Measurements from ENCODE around the gene DUSP14.

- TF ChIP-seq USF1 (IDR thresholded peaks at IDR 0.05; ENCODE audit: borderline replicate concordance, low read depth), result no peak
- no peak for TF ChIP-seq CTCF (IDR thresholded peaks at IDR 0.05)
- no peak for TF ChIP-seq GABPA (IDR thresholded peaks at IDR 0.05; ENCODE audit: low read depth)
- TF ChIP-seq, protein P1, sequence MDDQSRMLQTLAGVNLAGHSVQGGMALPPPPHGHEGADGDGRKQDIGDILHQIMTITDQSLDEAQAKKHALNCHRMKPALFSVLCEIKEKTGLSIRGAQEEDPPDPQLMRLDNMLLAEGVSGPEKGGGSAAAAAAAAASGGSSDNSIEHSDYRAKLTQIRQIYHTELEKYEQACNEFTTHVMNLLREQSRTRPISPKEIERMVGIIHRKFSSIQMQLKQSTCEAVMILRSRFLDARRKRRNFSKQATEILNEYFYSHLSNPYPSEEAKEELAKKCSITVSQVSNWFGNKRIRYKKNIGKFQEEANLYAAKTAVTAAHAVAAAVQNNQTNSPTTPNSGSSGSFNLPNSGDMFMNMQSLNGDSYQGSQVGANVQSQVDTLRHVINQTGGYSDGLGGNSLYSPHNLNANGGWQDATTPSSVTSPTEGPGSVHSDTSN (IDR thresholded peaks at IDR 0.05), result no peak
- TF ChIP-seq RXRA (IDR thresholded peaks at IDR 0.05; ENCODE audit: borderline replicate concordance, low read depth), result no peak
- no peak for TF ChIP-seq CHD2 (IDR thresholded peaks at IDR 0.05; ENCODE audit: low read length, partially characterized antibody)
- TF ChIP-seq EP300 (IDR thresholded peaks at IDR 0.05; ENCODE audit: borderline replicate concordance in 1 of 2, low read depth in 1 of 2, low read length in 1 of 2), result no peak
- no peak for TF ChIP-seq TAF1 (IDR thresholded peaks at IDR 0.05; ENCODE audit: borderline replicate concordance, low read depth, low read length)
- TF ChIP-seq JUND (IDR thresholded peaks at IDR 0.05), result no peak
- TF ChIP-seq YY1 (IDR thresholded peaks at IDR 0.05; ENCODE audit: low read depth), result no peak
- TF ChIP-seq, protein P2, sequence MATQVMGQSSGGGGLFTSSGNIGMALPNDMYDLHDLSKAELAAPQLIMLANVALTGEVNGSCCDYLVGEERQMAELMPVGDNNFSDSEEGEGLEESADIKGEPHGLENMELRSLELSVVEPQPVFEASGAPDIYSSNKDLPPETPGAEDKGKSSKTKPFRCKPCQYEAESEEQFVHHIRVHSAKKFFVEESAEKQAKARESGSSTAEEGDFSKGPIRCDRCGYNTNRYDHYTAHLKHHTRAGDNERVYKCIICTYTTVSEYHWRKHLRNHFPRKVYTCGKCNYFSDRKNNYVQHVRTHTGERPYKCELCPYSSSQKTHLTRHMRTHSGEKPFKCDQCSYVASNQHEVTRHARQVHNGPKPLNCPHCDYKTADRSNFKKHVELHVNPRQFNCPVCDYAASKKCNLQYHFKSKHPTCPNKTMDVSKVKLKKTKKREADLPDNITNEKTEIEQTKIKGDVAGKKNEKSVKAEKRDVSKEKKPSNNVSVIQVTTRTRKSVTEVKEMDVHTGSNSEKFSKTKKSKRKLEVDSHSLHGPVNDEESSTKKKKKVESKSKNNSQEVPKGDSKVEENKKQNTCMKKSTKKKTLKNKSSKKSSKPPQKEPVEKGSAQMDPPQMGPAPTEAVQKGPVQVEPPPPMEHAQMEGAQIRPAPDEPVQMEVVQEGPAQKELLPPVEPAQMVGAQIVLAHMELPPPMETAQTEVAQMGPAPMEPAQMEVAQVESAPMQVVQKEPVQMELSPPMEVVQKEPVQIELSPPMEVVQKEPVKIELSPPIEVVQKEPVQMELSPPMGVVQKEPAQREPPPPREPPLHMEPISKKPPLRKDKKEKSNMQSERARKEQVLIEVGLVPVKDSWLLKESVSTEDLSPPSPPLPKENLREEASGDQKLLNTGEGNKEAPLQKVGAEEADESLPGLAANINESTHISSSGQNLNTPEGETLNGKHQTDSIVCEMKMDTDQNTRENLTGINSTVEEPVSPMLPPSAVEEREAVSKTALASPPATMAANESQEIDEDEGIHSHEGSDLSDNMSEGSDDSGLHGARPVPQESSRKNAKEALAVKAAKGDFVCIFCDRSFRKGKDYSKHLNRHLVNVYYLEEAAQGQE (IDR thresholded peaks at IDR 0.05; ENCODE audit: low read depth, low read length), result no peak
- no peak for TF ChIP-seq MXI1 (IDR thresholded peaks at IDR 0.05; ENCODE audit: low read depth, low read length)
These were observed 3.6 kb upstream of the DUSP14 start for GRCh38 chr17:37485938-37486570.
